A549 treated with Mapracorat at 1 μM for 4 hours (cell line): Measurements from ENCODE around the gene PAPSS1. TPM values are rescaled to one million over a fixed set of nuclear protein-coding genes. Genes with fewer than 3 reads are reported as not detected.

Source experiments
- total RNA-seq: library from RNA; stranded (reverse); fragments of 200-300 nt; extraction: Qiagen RNA extraction; gene quantifications from 5 replicates; pipeline ENCODE4 v1.2.3, GENCODE V29; 2022

The PAPSS1 gene
- total RNA-seq: 27.7 to 34.2 TPM (median 32.7 TPM) in 5 replicates

DNA sequence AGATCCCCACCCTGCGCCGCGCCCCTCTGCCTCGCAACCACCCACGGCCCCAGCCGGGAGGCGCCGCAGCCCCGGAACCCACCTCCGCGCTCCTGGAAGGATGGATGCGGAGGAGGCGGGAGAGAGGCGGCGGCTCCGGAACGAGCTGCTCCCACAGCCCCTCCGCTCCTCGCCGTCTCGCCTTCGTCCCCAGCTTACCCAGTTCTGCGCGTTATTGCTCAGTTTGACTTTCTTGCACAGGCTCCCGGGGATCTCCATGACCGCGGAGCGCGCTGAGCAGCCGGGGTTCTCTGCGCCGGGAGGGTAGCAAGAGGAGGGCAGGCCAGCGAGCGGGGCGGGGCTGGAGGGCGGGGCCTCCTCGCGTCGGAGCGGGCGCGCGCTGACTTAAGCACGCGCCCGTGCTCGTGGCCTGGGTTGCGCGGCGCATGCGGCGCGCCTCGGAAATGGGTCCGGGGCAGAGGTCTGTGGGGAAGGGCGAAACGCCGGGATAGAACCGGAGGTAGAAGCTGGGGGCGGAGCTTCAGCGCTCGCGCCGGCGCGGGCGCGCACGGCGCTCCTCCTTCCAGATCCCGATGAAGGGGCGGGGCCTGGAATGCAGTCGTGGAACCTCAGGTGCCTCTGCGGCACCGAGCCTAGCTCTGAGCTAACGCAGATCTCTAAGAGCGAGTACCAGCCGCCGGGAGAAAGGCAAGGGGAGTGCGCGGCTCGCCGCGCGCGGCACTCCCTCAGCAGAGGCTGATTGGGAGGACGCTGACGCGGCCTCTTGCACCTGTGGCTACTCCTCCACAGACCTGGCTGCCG, at the start of gene PAPSS1:
PAPSS1 (minus strand) TSS at position 313 of the 801 bp plus-strand sequence; CDS start at position 258, 55 bp downstream.

Other genes starting within 250 kb of the PAPSS1 start
- 19.3 to 36.2 TPM (median 28.8 TPM) in 5 replicates for gene SGMS2, start 104.7 kb upstream of the PAPSS1 start, total RNA-seq
- 1.3 to 1.7 TPM (median 1.5 TPM) in 5 replicates for gene CYP2U1, start 211.3 kb upstream of the PAPSS1 start, total RNA-seq